ENCODE measurements around the gene PLD3. TPM values are rescaled to one million over a fixed set of nuclear protein-coding genes. Genes with fewer than 3 reads are reported as not detected.

The PLD3 gene
- total RNA-seq, 1 donor from 2014 or later, result 208 TPM

DNA sequence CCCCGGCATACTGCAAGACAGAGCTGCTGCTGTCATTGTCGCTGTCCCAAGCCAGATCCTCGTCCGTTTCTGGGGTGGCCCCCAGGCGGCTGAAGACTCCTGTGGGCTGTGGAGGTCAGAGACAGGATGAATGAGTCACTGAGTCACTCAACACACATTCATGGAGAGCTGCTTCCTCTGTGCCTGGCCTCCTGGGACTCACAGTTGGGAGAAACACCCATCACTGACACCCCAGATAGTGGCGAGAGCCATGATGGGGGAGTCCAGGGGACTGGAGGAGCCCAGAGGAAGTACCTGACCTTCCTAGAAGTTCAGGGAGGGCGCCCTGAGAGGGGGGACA lies 26.3 kb upstream of the PLD3 start:
- TF ChIP-seq, protein P1, sequence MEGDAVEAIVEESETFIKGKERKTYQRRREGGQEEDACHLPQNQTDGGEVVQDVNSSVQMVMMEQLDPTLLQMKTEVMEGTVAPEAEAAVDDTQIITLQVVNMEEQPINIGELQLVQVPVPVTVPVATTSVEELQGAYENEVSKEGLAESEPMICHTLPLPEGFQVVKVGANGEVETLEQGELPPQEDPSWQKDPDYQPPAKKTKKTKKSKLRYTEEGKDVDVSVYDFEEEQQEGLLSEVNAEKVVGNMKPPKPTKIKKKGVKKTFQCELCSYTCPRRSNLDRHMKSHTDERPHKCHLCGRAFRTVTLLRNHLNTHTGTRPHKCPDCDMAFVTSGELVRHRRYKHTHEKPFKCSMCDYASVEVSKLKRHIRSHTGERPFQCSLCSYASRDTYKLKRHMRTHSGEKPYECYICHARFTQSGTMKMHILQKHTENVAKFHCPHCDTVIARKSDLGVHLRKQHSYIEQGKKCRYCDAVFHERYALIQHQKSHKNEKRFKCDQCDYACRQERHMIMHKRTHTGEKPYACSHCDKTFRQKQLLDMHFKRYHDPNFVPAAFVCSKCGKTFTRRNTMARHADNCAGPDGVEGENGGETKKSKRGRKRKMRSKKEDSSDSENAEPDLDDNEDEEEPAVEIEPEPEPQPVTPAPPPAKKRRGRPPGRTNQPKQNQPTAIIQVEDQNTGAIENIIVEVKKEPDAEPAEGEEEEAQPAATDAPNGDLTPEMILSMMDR (conservative IDR thresholded peaks at IDR 0.05), result no peak
- H3K4me3 Mint-ChIP-seq, result no peak overlapping the region
- no peak for DNase-seq (ENCODE audit: low read depth, low spot score)
- H3K9me3 Mint-ChIP-seq, result no peaks in the 10 kb centered on the region
- H3K36me3 Mint-ChIP-seq (ENCODE audit: low read depth), result peaks cover 2% of the 10 kb centered on the region
- H3K4me1 Mint-ChIP-seq, result no peaks in the 10 kb centered on the region
- H3K27me3 Mint-ChIP-seq (ENCODE audit: low read depth), result no peaks in the 10 kb centered on the region
- peak overlapping the region; percentile 92 for H3K27ac Mint-ChIP-seq (ENCODE audit: unreplicated experiment)

GRCh38 chr19:40322951-40323615 lies 25.4 kb upstream of the PLD3 start:
- Mint-ChIP-seq H3K4me1 (no peaks in the 10 kb centered on the region), H3K27ac (ENCODE audit: unreplicated experiment) (no peak overlapping the region), H3K36me3 (ENCODE audit: low read depth) (peaks cover 2% of the 10 kb centered on the region), H3K4me3 (no peak overlapping the region), H3K27me3 (ENCODE audit: low read depth) (no peaks in the 10 kb centered on the region), H3K9me3 (no peaks in the 10 kb centered on the region)
- no peak for DNase-seq (ENCODE audit: low read depth, low spot score)
- TF ChIP-seq, protein P1 (conservative IDR thresholded peaks at IDR 0.05), result no peak

- Mint-ChIP-seq H3K9me3 (no peaks in the 10 kb centered on the region), H3K36me3 (ENCODE audit: low read depth) (peaks cover 2% of the 10 kb centered on the region), H3K4me1 (no peaks in the 10 kb centered on the region), H3K27me3 (ENCODE audit: low read depth) (no peaks in the 10 kb centered on the region), H3K27ac (ENCODE audit: unreplicated experiment) (no peak overlapping the region), H3K4me3 (no peak overlapping the region)
- no peak for DNase-seq (ENCODE audit: low read depth, low spot score)
- TF ChIP-seq, protein P1 (conservative IDR thresholded peaks at IDR 0.05), result no peak
These were observed 24.8 kb upstream of the PLD3 start for GRCh38 chr19:40323705-40324104.

GRCh38 chr19:40326201-40326600 lies 22.3 kb upstream of the PLD3 start:
- DNase-seq (ENCODE audit: low read depth, low spot score), result no peak
- Mint-ChIP-seq H3K36me3 (ENCODE audit: low read depth) (peaks cover 2% of the 10 kb centered on the region), H3K27ac (ENCODE audit: unreplicated experiment) (peak overlapping the region; percentile 27), H3K27me3 (ENCODE audit: low read depth) (no peaks in the 10 kb centered on the region), H3K4me3 (no peak overlapping the region), H3K4me1 (no peaks in the 10 kb centered on the region), H3K9me3 (no peaks in the 10 kb centered on the region)
- TF ChIP-seq, protein P1 (conservative IDR thresholded peaks at IDR 0.05), result no peak

DNA sequence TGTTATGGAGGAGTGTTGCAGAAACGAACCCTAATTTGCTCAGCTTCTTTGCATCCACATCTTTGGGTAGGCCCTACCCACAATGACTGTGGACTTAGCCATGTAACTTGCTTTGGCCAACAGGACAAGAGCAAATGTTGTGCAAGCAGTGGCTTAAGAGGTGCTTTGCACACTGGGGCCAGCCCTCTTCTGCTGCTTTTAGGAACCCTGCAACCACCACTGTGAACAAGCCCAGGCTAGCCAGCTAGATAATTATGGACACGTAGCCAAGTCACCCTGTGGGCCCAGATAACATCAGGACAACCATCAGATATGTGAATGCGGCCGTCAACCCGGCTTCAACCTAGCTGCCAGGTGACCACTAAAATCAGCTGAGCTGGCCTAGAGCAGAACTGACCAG lies 17.4 kb upstream of the PLD3 start:
- H3K4me1 Mint-ChIP-seq, result no peaks in the 10 kb centered on the region
- no peak overlapping the region for H3K4me3 Mint-ChIP-seq
- no peaks in the 10 kb centered on the region for H3K27me3 Mint-ChIP-seq (ENCODE audit: low read depth)
- no peak overlapping the region for H3K27ac Mint-ChIP-seq (ENCODE audit: unreplicated experiment)
- H3K9me3 Mint-ChIP-seq, result no peaks in the 10 kb centered on the region
- no peak for DNase-seq (ENCODE audit: low read depth, low spot score)
- TF ChIP-seq, protein P1 (conservative IDR thresholded peaks at IDR 0.05), result no peak
- H3K36me3 Mint-ChIP-seq (ENCODE audit: low read depth), result no peaks in the 10 kb centered on the region
